HCT116 (cell line): ENCODE data around the gene ART5. TPM values are rescaled to one million over a fixed set of nuclear protein-coding genes. Genes with fewer than 3 reads are reported as not detected.

ENCODE experiments used
- ATAC-seq: fragments of 200-7000 bp; cut with Tn5 transposase; 2 replicates; pipeline ENCODE4 v1.9.1; 2020; ENCODE audit warnings: mild to moderate bottlenecking, moderate library complexity
- Bru-seq: library from RNA; stranded (reverse); fragments of 400-500 nt; gene quantifications from one replicate; lab custom pipeline; 2021; lab: Mats Ljungman, UMichigan
- BruChase-seq, 2 experiments: library from RNA; stranded (reverse); fragments of 400-500 nt; gene quantifications; one replicate each; lab custom pipeline; 2021; lab: Mats Ljungman, UMichigan
- BruUV-seq: library from RNA; stranded (reverse); fragments of 400-500 nt; replicated peaks from 2 replicates; lab custom pipeline; 2021; lab: Mats Ljungman, UMichigan
- CTCF ChIA-PET: fragments of 300-600 bp; sonication (Branson Sonifier 250); formaldehyde crosslinking; loops from one replicate; lab custom pipeline; 2021; ENCODE audit warnings: antibody characterized with exemption; lab: Charles Lee
- POLR2A ChIA-PET: fragments of 300-600, 350-600 bp; sonication (Branson Sonifier 250); formaldehyde crosslinking; loops from one replicate; lab custom pipeline; 2021; ENCODE audit warnings: antibody characterized with exemption; lab: Charles Lee
- RAD21 ChIA-PET, 2 experiments: fragments of 300-600 bp; sonication (Branson Sonifier 250); formaldehyde crosslinking; loops; one replicate each; lab custom pipeline; 2023; ENCODE audit warnings: low total read pairs in 2 of 2; ENCODE audit not compliant: uncharacterized antibody in 2 of 2, unreplicated experiment in 2 of 2, low non-redundant PET in 1 of 2; lab: Charles Lee
- DNase-seq: peaks from one replicate; pipeline ENCODE4 v3.0.0-alpha.2; 2010; ENCODE audit warnings: low read depth, low spot score
- H2AFZ ChIP-seq: fragments of 200-600 bp; shearing (Covaris generic), sonication (generic); 2 replicates; pipeline ENCODE4 v1.6.1; 2017; ENCODE audit warnings: low read depth, mixed run types, mixed read lengths, antibody characterized with exemption, low read length; ENCODE audit not compliant: poor library complexity, severe bottlenecking
- H3K27ac ChIP-seq: 2 replicates; pipeline ENCODE4 v1.5.1; 2012; ENCODE audit warnings: low read depth, low read length
- H3K27me3 ChIP-seq: fragments of 200-600 bp; sonication (generic); 2 replicates; pipeline ENCODE4 v1.6.1; 2016; ENCODE audit warnings: mixed run types, low read length, mixed read lengths; ENCODE audit not compliant: insufficient read depth
- H3K36me3 ChIP-seq, 2 experiments: fragments of 200-500 bp in 1 of 2; fragments of 200-600 bp in 1 of 2; sonication (Bioruptor generic) in 1 of 2; sonication (generic) in 1 of 2; 2 replicates each; pipeline versions ENCODE4 v1.5.1 to v1.6.1; 2014 to 2016; ENCODE audit warnings: low read length in 2 of 2, inconsistent platforms in 1 of 2, mixed read lengths in 1 of 2, mixed run types in 1 of 2; ENCODE audit not compliant: insufficient read depth in 2 of 2, control insufficient read depth in 1 of 2
- H3K4me1 ChIP-seq, 2 experiments: fragments of 200-600 bp in 1 of 2; sonication (generic) in 1 of 2; 2 replicates each; pipeline versions ENCODE4 v1.5.1 to v1.6.1; 2012 to 2017; ENCODE audit warnings: low read length in 2 of 2, inconsistent platforms in 1 of 2, mild to moderate bottlenecking in 1 of 2, mixed read lengths in 1 of 2, mixed run types in 1 of 2, moderate library complexity in 1 of 2; ENCODE audit not compliant: insufficient read depth in 2 of 2, control insufficient read depth in 1 of 2
- H3K4me2 ChIP-seq: fragments of 200-600 bp; sonication (generic); 2 replicates; pipeline ENCODE4 v1.6.1; 2017; ENCODE audit warnings: mixed run types, low read length, mixed read lengths
- H3K4me3 ChIP-seq, 2 experiments: fragments of 200-600 bp in 1 of 2; sonication (generic) in 1 of 2; replicated peaks in 1 of 2; 2 replicates each; pipeline ENCODE4 v1.5.1; 2011 to 2016; ENCODE audit warnings: low read length in 2 of 2, control low read depth in 1 of 2, low read depth in 1 of 2, mild to moderate bottlenecking in 1 of 2, mixed read lengths in 1 of 2, mixed run types in 1 of 2
- H3K79me2 ChIP-seq: fragments of 200-600 bp; sonication (generic); 2 replicates; pipeline ENCODE4 v1.6.1; 2017; ENCODE audit warnings: mild to moderate bottlenecking, mixed run types, low read length, moderate library complexity, mixed read lengths; ENCODE audit not compliant: insufficient read depth
- H3K9ac ChIP-seq: fragments of 200-600 bp; sonication (generic); 2 replicates; pipeline ENCODE4 v1.6.1; 2016; ENCODE audit warnings: low read length, mixed read lengths
- H3K9me2 ChIP-seq: fragments of 200-600 bp; sonication (generic), shearing (Covaris generic); 2 replicates; pipeline ENCODE4 v1.6.1; 2017; ENCODE audit warnings: mixed run types, mild to moderate bottlenecking, moderate library complexity; ENCODE audit not compliant: insufficient read depth
- H3K9me3 ChIP-seq, 2 experiments: fragments of 200-500 bp in 1 of 2; fragments of 200-600 bp in 1 of 2; sonication (Bioruptor generic) in 1 of 2; sonication (generic) in 1 of 2; 2 replicates each; pipeline ENCODE4 v1.6.1; 2014 to 2017; ENCODE audit warnings: low read length in 2 of 2, mixed read lengths in 2 of 2, inconsistent platforms in 1 of 2, low read depth in 1 of 2, mild to moderate bottlenecking in 1 of 2, mixed run types in 1 of 2, moderate library complexity in 1 of 2; ENCODE audit not compliant: control insufficient read depth in 1 of 2, insufficient read depth in 1 of 2
- H4K20me1 ChIP-seq: fragments of 200-600 bp; sonication (generic), shearing (Covaris generic); 2 replicates; pipeline ENCODE4 v1.6.1; 2017; ENCODE audit warnings: mixed run types, mild to moderate bottlenecking, moderate library complexity; ENCODE audit not compliant: insufficient read depth
- CEBPB ChIP-seq: IDR thresholded peaks from 2 replicates; pipeline ENCODE4 v1.6.1; 2012; ENCODE audit warnings: low read depth
- EGR1 ChIP-seq: IDR thresholded peaks from 2 replicates; pipeline ENCODE4 v1.6.1; 2012; ENCODE audit warnings: low read depth
- EZH2phosphoT487 ChIP-seq: fragments of 200-600 bp; IDR thresholded peaks from 2 replicates; pipeline ENCODE4 v1.6.1; 2018; ENCODE audit warnings: antibody characterized with exemption, borderline replicate concordance
- JUND ChIP-seq: IDR thresholded peaks from 2 replicates; pipeline ENCODE4 v1.6.1; 2012
- POLR2A ChIP-seq: IDR thresholded peaks from 2 replicates; pipeline ENCODE4 v1.7.0; 2011; ENCODE audit warnings: borderline replicate concordance; ENCODE audit not compliant: insufficient read depth, insufficient read length; ENCODE audit errors: extremely low read depth
- POLR2AphosphoS5 ChIP-seq: IDR thresholded peaks from 2 replicates; pipeline ENCODE4 v1.6.1; 2011; ENCODE audit warnings: mild to moderate bottlenecking, low read depth, low read length, moderate library complexity
- SP1 ChIP-seq: IDR thresholded peaks from 2 replicates; pipeline ENCODE4 v1.6.1; 2012; ENCODE audit warnings: low read depth
- TCF7L2 ChIP-seq: IDR thresholded peaks from 2 replicates; pipeline ENCODE4 v1.7.0; 2011; ENCODE audit warnings: borderline replicate concordance, inconsistent platforms; ENCODE audit not compliant: insufficient read depth, insufficient read length; ENCODE audit errors: extremely low read depth
- YY1 ChIP-seq: IDR thresholded peaks from 2 replicates; pipeline ENCODE4 v1.6.1; 2011; ENCODE audit warnings: low read length, low read depth, moderate library complexity, mild to moderate bottlenecking; ENCODE audit not compliant: insufficient replicate concordance; ENCODE audit errors: extremely low read depth
- ZFX ChIP-seq: fragments of 450-650 bp; IDR thresholded peaks from 2 replicates; pipeline ENCODE4 v1.6.1; 2017
- intact Hi-C: fragments of 100-400 bp; cut with micrococcal nuclease; formaldehyde crosslinking; loops from 2 replicates; pipeline ENCODE4 v1.10.0; 2022
- long read RNA-seq: library from polyadenylated mRNA; unstranded; transcript quantifications from one replicate; pipeline ENCODE4 v2.0.0, GENCODE V29; 2021; ENCODE audit not compliant: unreplicated experiment
- polyA plus RNA-seq: library from polyadenylated mRNA; unstranded; fragments of >200 nt; gene quantifications from 2 replicates; pipeline ENCODE4 v1.2.1, GENCODE V29; 2012; ENCODE audit warnings: missing spikeins
- total RNA-seq: library from RNA; stranded (reverse); gene quantifications from one replicate; pipeline ENCODE4 v1.2.1, GENCODE V29; 2021; ENCODE audit not compliant: unreplicated experiment
- TF ChIP-seq, protein P1 (sequence below): IDR thresholded peaks from 2 replicates; pipeline ENCODE4 v1.6.1; 2011; ENCODE audit warnings: mild to moderate bottlenecking, low read length, moderate library complexity; ENCODE audit not compliant: insufficient replicate concordance; ENCODE audit errors: extremely low read depth
- TF ChIP-seq, protein P2 (sequence below): IDR thresholded peaks from 2 replicates; pipeline ENCODE4 v1.6.1; 2012

The ART5 gene, protein sequence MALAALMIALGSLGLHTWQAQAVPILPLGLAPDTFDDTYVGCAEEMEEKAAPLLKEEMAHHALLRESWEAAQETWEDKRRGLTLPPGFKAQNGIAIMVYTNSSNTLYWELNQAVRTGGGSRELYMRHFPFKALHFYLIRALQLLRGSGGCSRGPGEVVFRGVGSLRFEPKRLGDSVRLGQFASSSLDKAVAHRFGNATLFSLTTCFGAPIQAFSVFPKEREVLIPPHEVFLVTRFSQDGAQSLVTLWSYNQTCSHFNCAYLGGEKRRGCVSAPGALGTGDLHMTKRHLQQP
- 5.6 TPM for total RNA-seq
- polyA plus RNA-seq = 2.5 and 3.7 TPM in 2 replicates
- percentile 31 among the genes with signal in this experiment for Bru-seq, nascent RNA
- percentile 39 among the genes with signal in this experiment for BruChase-seq, experiment 1, labeled RNA remaining after a 6-hour chase
- BruChase-seq, experiment 2, labeled RNA remaining after a 2-hour chase = percentile 30 among the genes with signal in this experiment
- long read RNA-seq, partial matches to known transcripts = 0 of 4 reads
- long read RNA-seq, other reads (novel, unspliced or antisense) = 2 of 4 reads

DNA sequence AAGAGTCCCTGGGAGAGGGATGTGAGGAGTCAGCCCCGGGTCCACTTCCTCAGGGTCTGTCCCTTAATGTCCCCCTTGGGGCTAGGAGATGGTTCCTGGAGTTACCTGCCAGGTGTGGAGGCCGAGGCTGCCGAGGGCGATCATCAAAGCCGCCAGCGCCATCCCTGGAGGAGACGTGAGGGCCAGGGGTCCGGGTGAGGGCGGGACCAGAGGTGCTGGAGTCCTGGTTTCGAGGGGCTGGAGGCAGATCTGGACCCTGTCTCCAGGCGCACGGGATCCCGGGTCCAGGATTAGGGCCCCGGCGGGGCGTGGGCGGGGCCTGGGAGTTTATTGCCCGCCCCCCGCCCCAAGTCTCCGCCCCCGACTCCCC, at the start of gene ART5:
ART5 (minus strand) TSS at position 292 of the 370 bp plus-strand sequence; CDS start at position 162, 130 bp downstream.
- Histone ChIP-seq H4K20me1 (no peaks in the 10 kb centered on the region), H3K4me2 (peak within 1 kb of the TSS; percentile 75), H3K36me3 (no peaks in the 10 kb centered on the region), H3K79me2 (no peaks in the 10 kb centered on the region), H3K27ac (peak within 1 kb of the TSS; percentile 36; the same call in 1 of the 2 replicates), H3K4me1 (peaks cover 17 to 34% of the 10 kb centered on the region in 2 experiments), H2AFZ (peak within 1 kb of the TSS; percentile 73), H3K27me3 (no peaks in the 10 kb centered on the region), H3K9ac (peak within 1 kb of the TSS; percentile 53), H3K4me3 (peak within 1 kb of the TSS; percentile 57), H3K9me2 (no peaks in the 10 kb centered on the region), H3K9me3 (no peaks in the 10 kb centered on the region)
- CTCF ChIA-PET = no interaction called here
- DNase-seq (no peak), ATAC-seq (no peak)
- TF ChIP-seq, protein P1, sequence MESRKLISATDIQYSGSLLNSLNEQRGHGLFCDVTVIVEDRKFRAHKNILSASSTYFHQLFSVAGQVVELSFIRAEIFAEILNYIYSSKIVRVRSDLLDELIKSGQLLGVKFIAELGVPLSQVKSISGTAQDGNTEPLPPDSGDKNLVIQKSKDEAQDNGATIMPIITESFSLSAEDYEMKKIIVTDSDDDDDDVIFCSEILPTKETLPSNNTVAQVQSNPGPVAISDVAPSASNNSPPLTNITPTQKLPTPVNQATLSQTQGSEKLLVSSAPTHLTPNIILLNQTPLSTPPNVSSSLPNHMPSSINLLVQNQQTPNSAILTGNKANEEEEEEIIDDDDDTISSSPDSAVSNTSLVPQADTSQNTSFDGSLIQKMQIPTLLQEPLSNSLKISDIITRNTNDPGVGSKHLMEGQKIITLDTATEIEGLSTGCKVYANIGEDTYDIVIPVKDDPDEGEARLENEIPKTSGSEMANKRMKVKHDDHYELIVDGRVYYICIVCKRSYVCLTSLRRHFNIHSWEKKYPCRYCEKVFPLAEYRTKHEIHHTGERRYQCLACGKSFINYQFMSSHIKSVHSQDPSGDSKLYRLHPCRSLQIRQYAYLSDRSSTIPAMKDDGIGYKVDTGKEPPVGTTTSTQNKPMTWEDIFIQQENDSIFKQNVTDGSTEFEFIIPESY = no peak
- TF ChIP-seq SP1 = no peak
- TF ChIP-seq, protein P2, sequence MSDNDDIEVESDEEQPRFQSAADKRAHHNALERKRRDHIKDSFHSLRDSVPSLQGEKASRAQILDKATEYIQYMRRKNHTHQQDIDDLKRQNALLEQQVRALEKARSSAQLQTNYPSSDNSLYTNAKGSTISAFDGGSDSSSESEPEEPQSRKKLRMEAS = no peak
- POLR2A ChIA-PET = no interaction called here
- no TSS peak for BruUV-seq
- RAD21 ChIA-PET = no interaction called here
- intact Hi-C loops = no loop called here

DNA sequence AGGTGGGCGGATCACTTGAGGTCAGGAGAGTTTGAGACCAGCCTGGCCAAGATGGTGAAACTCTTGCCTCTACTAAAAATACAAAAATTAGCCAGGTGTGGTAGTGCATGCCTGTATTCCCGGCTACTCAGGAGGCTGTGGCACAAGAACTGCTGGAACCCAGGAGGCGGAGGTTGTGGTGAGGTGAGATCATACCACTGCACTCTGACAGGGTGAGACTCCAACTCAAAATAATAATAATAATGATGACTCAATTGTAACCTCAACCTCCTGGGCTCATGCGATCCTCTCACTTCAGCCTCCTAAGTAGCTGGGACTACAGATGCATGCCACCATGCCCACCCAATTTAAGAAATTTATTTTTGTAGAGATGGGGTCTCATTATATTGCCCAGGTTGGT, 45.0 kb upstream of the ART5 start:
- TF ChIP-seq POLR2AphosphoS5 (no peak), EZH2phosphoT487 (no peak), YY1 (no peak), EGR1 (no peak), CEBPB (no peak), POLR2A (no peak), TCF7L2 (no peak), JUND (no peak), ZFX (no peak)
- CTCF ChIA-PET = no interaction called here
- Histone ChIP-seq H3K9ac (no peak overlapping the region), H2AFZ (no peak overlapping the region), H3K4me2 (no peak overlapping the region), H3K9me2 (no peaks in the 10 kb centered on the region), H3K79me2 (peaks cover 7% of the 10 kb centered on the region; the same call in 1 of the 2 replicates), H4K20me1 (no peaks in the 10 kb centered on the region), H3K27ac (no peak overlapping the region), H3K4me3 (no peak overlapping the region), H3K36me3 (peaks cover 55% of the 10 kb centered on the region in 2 experiments), H3K4me1 (no peaks in the 10 kb centered on the region), H3K27me3 (no peaks in the 10 kb centered on the region), H3K9me3 (no peaks in the 10 kb centered on the region)
- intact Hi-C loops = no loop called here
- POLR2A ChIA-PET = no interaction called here
- BruUV-seq = no TSS peak
- RAD21 ChIA-PET = no interaction called here
- ATAC-seq (no peak), DNase-seq (no peak)
